Breast epithelium (tissue), 3 donors: ENCODE data around the gene CPA4.

Experiments
- POLR2A ChIP-seq: fragments of 450-650 bp; IDR thresholded peaks from one replicate; pipeline ENCODE4 v1.6.1; 2016; ENCODE audit warnings: antibody characterized with exemption, mild to moderate bottlenecking, moderate library complexity
- TF ChIP-seq, protein P1 (sequence below), 3 donors: fragments of 450-650 bp; IDR thresholded peaks; one replicate each; pipeline ENCODE4 v1.5.1; 2016 to 2017; ENCODE audit warnings: antibody characterized with exemption in 3 of 3, mild to moderate bottlenecking in 3 of 3, moderate library complexity in 3 of 3

DNA sequence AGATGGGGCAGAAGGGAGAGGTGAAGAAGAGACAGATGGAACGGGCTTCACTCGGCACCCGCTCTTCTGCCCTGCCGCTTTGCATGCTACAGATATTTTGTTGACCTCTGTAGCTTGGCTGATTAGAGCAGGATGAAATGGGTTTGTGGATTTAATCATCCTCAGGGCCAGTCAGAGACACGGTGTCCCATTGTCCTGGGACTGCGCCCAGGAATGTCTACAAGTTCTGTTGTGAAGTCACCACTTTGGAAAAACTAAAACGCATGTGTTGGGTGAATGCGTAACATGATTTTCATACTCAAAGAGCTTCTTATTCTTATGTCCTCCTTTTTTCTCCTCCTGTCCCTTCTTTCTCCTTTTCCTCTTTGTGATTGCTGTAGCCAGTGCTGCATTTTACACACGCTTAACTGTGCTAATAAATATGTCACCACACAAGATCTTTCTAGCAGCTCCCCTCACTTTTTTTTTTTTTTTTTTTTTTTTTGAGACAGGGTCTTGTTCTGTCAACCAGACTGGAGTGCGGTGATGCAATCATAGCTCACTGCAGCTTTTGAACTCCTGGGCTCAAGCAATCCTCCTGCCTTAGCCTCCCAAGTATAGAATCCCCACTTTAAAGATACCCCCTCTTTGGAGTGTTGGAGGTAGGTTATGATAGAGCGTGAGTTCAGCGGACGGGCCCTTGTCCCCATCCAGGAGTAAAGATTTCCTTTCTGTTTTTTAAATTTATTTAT, 3.4 kb downstream of the CPA4 start:
- TF ChIP-seq, protein P1, sequence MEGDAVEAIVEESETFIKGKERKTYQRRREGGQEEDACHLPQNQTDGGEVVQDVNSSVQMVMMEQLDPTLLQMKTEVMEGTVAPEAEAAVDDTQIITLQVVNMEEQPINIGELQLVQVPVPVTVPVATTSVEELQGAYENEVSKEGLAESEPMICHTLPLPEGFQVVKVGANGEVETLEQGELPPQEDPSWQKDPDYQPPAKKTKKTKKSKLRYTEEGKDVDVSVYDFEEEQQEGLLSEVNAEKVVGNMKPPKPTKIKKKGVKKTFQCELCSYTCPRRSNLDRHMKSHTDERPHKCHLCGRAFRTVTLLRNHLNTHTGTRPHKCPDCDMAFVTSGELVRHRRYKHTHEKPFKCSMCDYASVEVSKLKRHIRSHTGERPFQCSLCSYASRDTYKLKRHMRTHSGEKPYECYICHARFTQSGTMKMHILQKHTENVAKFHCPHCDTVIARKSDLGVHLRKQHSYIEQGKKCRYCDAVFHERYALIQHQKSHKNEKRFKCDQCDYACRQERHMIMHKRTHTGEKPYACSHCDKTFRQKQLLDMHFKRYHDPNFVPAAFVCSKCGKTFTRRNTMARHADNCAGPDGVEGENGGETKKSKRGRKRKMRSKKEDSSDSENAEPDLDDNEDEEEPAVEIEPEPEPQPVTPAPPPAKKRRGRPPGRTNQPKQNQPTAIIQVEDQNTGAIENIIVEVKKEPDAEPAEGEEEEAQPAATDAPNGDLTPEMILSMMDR (IDR thresholded peaks at IDR 0.05): no peak
- no peak for TF ChIP-seq POLR2A
